ENCODE data around the gene EFNA4.

DNA sequence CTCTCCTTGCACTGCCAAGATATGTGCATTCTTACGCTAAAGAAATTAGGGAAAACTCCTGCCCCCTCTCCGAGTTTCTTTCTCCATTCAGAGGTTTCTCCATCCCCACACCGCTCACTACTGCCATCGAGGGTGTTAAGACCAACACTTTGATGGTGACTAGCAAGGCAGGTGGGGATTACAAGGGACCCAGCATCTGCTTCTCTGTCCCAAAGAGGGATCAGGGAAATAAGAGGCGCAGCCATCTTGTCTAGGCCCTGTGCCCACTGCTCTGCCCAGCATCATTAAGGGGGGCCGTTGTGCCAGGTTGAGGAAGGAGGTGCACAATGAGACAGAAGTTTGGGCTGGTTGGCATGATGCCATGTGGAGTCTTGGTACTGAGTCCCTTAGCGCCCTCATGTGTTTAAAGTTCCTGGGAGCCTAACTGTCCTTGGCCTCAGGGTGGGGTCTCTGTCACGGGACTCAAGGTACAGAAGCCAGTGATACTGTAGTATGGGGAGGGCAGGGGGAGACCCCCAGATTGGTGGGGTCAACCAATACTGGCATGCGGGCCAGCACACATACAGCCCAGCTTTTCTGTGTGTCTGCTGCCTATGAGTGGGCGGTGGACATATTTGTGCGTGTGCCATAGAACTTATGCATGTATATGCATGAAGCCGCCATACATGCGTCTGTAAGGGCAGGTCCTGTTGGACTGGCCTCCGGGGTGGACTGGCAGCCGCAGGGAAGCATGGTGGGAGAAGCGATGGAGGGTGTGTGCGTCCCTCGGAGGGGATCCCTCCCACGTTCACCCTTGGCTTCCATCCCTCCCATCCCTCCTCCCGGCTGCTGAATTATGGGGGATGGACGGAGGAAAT is 20.6 kb downstream of the EFNA4 start:
- TF ChIP-seq CTCF (conservative IDR thresholded peaks at IDR 0.05; ENCODE audit: low read depth, low read length) (peak; percentile 61), EZH2 (IDR thresholded peaks at IDR 0.05; ENCODE audit: low read length, unreplicated experiment) (no peak), EZH2phosphoT487 (IDR thresholded peaks at IDR 0.05; ENCODE audit: borderline replicate concordance, low read length) (no peak)

All from PC-3 (cell line).